KMS-11 (cell line): ENCODE data around the gene CPHXL2.

Experiments
- H2AFZ ChIP-seq: fragments of 200-600 bp; sonication (generic); 2 replicates; pipeline ENCODE4 v1.6.1; 2016; ENCODE audit warnings: antibody characterized with exemption, mixed run types, low read depth
- H3K27ac ChIP-seq: fragments of 200-600 bp; sonication (generic); 2 replicates; pipeline ENCODE4 v1.6.1; 2016; ENCODE audit warnings: mild to moderate bottlenecking, mixed run types
- H3K27me3 ChIP-seq: fragments of 200-600 bp; sonication (generic); 2 replicates; pipeline ENCODE4 v1.6.1; 2017; ENCODE audit warnings: mild to moderate bottlenecking, low read depth, mixed run types, moderate library complexity; ENCODE audit not compliant: insufficient read depth
- H3K36me3 ChIP-seq: fragments of 200-600 bp; sonication (generic); 2 replicates; pipeline ENCODE4 v1.6.1; 2017; ENCODE audit warnings: mild to moderate bottlenecking, mixed run types; ENCODE audit not compliant: insufficient read depth
- H3K4me1 ChIP-seq: fragments of 200-600 bp; sonication (generic); 2 replicates; pipeline ENCODE4 v1.6.1; 2016; ENCODE audit warnings: mild to moderate bottlenecking, low read depth, mixed run types; ENCODE audit not compliant: poor library complexity, severe bottlenecking
- H3K4me2 ChIP-seq: fragments of 200-600 bp; sonication (generic); 2 replicates; pipeline ENCODE4 v1.7.0; 2016; ENCODE audit warnings: mild to moderate bottlenecking, mixed run types
- H3K4me3 ChIP-seq: fragments of 200-600 bp; sonication (generic); IDR thresholded peaks from 2 replicates; pipeline ENCODE4 v1.6.1; 2017; ENCODE audit warnings: low read depth, low read length, mixed read lengths; ENCODE audit not compliant: insufficient read depth
- H3K79me2 ChIP-seq: fragments of 200-600 bp; sonication (generic); 2 replicates; pipeline ENCODE4 v1.6.1; 2016; ENCODE audit warnings: low read depth, mixed run types; ENCODE audit not compliant: insufficient read depth
- H3K9ac ChIP-seq: fragments of 200-600 bp; sonication (generic); 2 replicates; pipeline ENCODE4 v1.6.1; 2016; ENCODE audit warnings: mild to moderate bottlenecking, mixed run types
- H4K20me1 ChIP-seq: fragments of 200-600 bp; sonication (generic); 2 replicates; pipeline ENCODE4 v1.6.1; 2016; ENCODE audit warnings: mild to moderate bottlenecking, mixed run types; ENCODE audit not compliant: insufficient read depth
- TF ChIP-seq, protein P1 (sequence below): fragments of 200-600 bp; sonication (generic); conservative IDR thresholded peaks from 2 replicates; pipeline ENCODE4 v1.6.1; 2017; ENCODE audit warnings: low read depth, mild to moderate bottlenecking, antibody characterized with exemption, low read length, moderate library complexity, mixed read lengths

CPHXL2 gene

DNA sequence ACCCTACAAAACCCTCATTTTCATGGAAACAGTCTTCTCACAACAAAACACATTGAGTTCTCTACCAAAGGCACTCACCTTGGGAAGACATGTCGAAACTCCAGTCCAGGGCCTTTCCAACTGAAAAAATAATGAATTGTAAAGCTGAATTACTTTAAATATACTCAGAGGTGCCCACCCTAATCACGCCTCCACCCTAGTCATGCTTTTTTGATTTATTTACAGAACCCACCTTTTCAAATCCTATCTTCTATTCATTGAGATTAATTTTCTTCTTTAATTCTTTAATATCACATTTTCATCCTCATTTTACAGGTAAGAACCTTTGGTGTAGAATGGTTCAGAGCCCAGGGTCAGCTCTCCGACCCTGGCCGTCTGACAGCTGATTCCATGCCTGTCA, at the start of gene CPHXL2:
Gene CPHXL2, minus strand, starts transcription at position 101 of the 400 bp plus-strand sequence. Its CDS starts 10 bp downstream, at position 91.
- no peaks in the 10 kb centered on the region for H3K27me3 ChIP-seq
- no peaks in the 10 kb centered on the region for H3K36me3 ChIP-seq
- no peaks in the 10 kb centered on the region for H3K79me2 ChIP-seq
- no peak within 1 kb of the TSS for H3K4me2 ChIP-seq
- no peak within 1 kb of the TSS for H3K4me3 ChIP-seq
- no peaks in the 10 kb centered on the region for H4K20me1 ChIP-seq
- TF ChIP-seq, protein P1, sequence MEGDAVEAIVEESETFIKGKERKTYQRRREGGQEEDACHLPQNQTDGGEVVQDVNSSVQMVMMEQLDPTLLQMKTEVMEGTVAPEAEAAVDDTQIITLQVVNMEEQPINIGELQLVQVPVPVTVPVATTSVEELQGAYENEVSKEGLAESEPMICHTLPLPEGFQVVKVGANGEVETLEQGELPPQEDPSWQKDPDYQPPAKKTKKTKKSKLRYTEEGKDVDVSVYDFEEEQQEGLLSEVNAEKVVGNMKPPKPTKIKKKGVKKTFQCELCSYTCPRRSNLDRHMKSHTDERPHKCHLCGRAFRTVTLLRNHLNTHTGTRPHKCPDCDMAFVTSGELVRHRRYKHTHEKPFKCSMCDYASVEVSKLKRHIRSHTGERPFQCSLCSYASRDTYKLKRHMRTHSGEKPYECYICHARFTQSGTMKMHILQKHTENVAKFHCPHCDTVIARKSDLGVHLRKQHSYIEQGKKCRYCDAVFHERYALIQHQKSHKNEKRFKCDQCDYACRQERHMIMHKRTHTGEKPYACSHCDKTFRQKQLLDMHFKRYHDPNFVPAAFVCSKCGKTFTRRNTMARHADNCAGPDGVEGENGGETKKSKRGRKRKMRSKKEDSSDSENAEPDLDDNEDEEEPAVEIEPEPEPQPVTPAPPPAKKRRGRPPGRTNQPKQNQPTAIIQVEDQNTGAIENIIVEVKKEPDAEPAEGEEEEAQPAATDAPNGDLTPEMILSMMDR, result no peak
- no peak within 1 kb of the TSS for H2AFZ ChIP-seq
- no peaks in the 10 kb centered on the region for H3K4me1 ChIP-seq
- no peak within 1 kb of the TSS for H3K9ac ChIP-seq
- no peak within 1 kb of the TSS for H3K27ac ChIP-seq

DNA sequence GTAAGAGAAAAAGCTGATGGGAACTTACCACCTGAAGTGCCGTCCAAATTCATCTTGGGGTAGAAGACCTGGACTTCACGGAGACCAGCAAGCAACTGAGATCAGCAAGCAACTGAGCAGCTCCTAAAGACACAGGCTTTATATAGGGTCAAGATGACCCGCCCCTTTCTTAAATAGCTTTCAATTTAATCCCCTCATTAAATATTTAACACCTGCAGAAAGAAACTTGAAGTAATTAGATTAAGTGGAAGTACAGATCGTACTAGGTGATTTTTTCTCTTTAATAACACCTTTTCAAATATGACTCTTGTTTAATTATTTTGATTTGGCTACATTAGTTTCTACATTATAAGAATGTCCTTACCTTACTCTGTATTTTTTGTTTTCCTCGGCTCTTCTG, 49.6 kb upstream of the CPHXL2 start, which contains the start of gene CPHXL:
Gene CPHXL, minus strand, starts transcription at position 101 of the 400 bp plus-strand sequence. Its CDS starts 48 bp downstream, at position 53.
- Histone ChIP-seq H4K20me1 (no peaks in the 10 kb centered on the region), H2AFZ (no peak within 1 kb of the TSS), H3K4me3 (no peak within 1 kb of the TSS), H3K27me3 (no peaks in the 10 kb centered on the region), H3K4me1 (no peaks in the 10 kb centered on the region), H3K4me2 (no peak within 1 kb of the TSS), H3K9ac (no peak within 1 kb of the TSS), H3K27ac (no peak within 1 kb of the TSS), H3K36me3 (no peaks in the 10 kb centered on the region), H3K79me2 (no peaks in the 10 kb centered on the region)
- TF ChIP-seq, protein P1, result no peak

DNA sequence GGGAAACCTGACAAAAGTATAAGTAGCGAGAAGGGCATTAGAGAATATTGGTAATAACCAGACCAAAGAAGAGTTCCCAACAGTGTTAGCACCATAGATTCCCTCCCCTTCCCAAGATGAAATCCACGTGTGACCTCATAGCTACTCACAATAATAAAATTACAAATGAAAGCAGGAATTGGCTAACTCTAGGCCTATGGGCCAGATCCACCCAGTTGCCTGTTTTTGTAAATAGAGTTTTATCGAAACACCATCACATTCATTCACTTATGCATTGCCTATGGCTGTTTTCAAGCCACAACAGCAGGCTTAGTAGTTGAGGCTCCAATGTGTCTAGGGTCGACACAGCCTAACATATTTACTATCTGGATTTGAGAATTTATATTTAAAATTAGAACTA, 41.6 kb upstream of the CPHXL2 start:
- Histone ChIP-seq H3K27me3 (no peaks in the 10 kb centered on the region), H3K27ac (no peak overlapping the region), H3K9ac (no peak overlapping the region), H3K4me2 (no peak overlapping the region), H3K4me3 (no peak overlapping the region), H3K79me2 (no peaks in the 10 kb centered on the region), H4K20me1 (no peaks in the 10 kb centered on the region), H3K4me1 (no peaks in the 10 kb centered on the region), H3K36me3 (no peaks in the 10 kb centered on the region), H2AFZ (no peak overlapping the region)
- TF ChIP-seq, protein P1, result no peak

DNA sequence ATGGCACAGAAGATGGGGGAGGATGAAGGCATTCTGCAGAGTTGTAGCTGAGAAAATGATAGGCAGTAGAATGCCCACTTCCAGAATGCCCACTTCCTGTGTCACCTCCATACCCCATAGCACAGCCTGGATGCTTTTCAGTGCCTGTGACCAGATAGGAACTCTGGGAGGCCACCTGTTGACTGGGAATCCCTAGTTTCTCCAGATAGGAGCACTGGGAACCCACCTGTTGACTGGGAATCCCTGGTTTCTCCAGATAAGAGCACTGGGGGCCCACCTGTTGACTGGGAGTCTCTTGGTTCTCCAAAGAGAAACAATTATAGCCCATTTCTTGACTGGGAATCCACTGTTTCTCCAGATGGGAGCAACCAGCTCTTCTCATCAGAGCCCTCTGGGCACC, 37.9 kb upstream of the CPHXL2 start:
- H3K27ac ChIP-seq, result no peak overlapping the region
- no peaks in the 10 kb centered on the region for H3K79me2 ChIP-seq
- H2AFZ ChIP-seq, result no peak overlapping the region
- H3K27me3 ChIP-seq, result no peaks in the 10 kb centered on the region
- H4K20me1 ChIP-seq, result no peaks in the 10 kb centered on the region
- no peak overlapping the region for H3K9ac ChIP-seq
- TF ChIP-seq, protein P1, result no peak
- H3K4me3 ChIP-seq, result no peak overlapping the region
- no peaks in the 10 kb centered on the region for H3K4me1 ChIP-seq
- no peak overlapping the region for H3K4me2 ChIP-seq
- H3K36me3 ChIP-seq, result no peaks in the 10 kb centered on the region

DNA sequence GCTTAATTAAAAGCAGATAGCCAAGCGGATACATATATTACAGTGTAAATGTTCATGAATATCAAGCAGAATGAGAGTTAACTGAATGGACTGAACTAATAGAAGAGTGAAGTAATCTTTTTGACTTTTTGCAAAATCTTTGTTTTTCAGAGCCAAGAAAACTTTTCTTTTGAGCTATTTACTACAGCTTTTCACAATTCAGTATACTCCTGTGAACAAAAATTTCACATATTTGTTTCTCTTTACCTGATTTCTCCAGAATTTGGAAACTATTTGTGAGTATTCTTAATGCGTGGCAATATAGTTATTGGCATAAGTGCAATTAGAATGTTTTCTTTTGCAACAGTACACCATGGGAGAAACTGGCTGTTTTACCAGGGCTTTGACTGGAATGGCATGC, 33.5 kb upstream of the CPHXL2 start:
- Histone ChIP-seq H3K79me2 (no peaks in the 10 kb centered on the region), H3K4me1 (no peaks in the 10 kb centered on the region), H4K20me1 (no peaks in the 10 kb centered on the region), H3K4me3 (no peak overlapping the region), H3K36me3 (no peaks in the 10 kb centered on the region), H3K27ac (no peak overlapping the region), H2AFZ (no peak overlapping the region), H3K4me2 (no peak overlapping the region), H3K9ac (no peak overlapping the region), H3K27me3 (no peaks in the 10 kb centered on the region)
- TF ChIP-seq, protein P1, result no peak
